ENCODE measurements around the gene CTNS.

CTNS gene

DNA sequence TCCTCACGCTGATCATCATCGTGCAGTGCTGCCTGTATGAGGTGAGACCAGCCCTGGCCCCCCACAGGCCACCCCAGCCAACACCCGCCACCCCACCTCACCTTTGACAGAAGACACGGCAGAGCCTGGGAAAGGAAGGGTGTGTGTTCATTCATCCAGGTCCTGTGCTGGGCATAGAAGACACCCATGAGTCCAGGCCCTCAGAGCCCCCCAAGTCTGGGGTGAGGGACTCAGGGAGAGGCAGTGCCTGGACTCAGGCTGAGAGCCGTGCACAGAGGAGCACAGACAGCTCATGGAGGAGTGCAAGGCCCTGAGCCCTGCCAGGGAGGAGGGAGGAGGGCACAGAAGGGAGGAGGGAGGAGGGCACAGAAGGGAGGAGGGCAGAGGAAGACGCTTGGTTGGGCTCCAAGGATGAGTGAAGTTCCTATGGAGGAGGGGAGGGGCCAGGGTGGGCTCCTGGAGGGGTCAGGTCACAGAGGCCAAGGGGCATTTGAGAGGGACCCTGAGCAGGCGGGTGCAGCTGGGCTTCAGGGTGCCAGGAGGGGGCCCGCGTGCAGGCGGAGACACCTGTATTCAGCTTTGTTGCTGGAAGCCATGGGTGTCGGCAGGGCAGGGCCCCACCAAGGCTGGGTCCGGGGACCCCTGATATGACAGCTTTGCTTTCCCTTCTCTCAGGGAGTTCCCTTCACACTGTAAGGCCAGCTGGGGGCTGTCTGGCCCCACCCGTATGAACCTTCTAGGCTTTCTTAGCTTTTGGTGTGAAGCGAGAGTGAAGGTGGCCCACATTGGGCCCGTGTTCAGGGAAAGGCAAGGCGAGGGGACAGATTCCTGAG, 20.4 kb downstream of the CTNS start:
- no peak overlapping the region for H3K4me3 ChIP-seq (ENCODE audit: low read length)
- no peak for DNase-seq (ENCODE audit: low read depth, low spot score)

DNA sequence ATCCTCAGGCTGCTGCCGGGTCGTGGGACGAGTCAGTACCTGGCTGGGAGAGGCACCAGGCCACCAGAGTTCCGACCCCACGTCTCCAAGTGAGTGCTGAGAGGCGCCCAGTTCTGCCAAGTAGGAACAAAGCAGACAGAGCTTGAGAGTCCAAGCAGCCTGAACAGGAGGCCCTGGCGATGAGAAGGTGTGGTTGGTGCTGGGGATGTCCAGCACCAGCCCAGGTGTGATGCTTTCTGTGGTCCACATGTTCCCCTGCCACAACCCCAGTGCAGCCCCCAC, 21.0 kb downstream of the CTNS start:
- no peak overlapping the region for H3K4me3 ChIP-seq (ENCODE audit: low read length)
- no peak for DNase-seq (ENCODE audit: low read depth, low spot score)

DNA sequence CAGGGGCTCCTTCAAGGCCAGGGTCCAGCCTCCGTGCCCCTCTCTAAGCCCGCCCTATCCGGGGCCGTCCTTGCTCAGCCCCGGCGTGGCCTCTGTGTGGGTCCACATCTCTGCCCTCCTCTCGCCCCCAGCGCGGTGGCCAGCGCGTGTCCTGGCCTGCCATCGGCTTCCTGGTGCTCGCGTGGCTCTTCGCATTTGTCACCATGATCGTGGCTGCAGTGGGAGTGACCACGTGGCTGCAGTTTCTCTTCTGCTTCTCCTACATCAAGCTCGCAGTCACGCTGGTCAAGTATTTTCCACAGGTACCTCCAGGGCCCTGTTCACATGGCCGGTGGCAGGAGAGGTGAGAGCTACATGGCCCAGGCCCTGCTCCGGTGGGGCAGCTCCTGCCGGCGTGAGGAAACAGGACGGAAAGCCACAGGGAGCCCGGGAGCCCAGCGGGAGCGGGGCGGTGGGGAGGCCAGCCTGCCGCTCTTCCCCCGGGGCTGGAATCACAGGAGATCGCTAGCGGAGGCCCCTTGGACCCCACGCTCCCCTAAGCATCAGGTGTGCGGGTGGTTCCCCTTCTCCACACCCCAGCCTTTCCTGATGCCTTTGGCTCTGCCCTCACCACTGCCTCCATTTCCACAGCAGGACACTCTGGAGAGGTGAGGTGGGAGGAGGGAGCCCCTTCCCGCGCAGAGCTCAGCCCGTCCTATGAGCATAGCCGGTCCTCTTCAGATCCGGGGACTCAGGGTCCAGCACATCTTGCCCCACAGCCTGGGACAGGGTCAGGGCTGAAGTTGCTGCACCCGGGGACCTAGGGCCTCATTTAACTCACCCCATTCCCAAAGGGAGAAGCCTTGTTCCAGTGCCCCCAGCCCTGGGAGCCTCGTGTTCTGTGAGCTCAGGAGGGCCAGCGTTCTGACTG, 21.6 kb downstream of the CTNS start:
- DNase-seq (ENCODE audit: low read depth, low spot score) = no peak

DNA sequence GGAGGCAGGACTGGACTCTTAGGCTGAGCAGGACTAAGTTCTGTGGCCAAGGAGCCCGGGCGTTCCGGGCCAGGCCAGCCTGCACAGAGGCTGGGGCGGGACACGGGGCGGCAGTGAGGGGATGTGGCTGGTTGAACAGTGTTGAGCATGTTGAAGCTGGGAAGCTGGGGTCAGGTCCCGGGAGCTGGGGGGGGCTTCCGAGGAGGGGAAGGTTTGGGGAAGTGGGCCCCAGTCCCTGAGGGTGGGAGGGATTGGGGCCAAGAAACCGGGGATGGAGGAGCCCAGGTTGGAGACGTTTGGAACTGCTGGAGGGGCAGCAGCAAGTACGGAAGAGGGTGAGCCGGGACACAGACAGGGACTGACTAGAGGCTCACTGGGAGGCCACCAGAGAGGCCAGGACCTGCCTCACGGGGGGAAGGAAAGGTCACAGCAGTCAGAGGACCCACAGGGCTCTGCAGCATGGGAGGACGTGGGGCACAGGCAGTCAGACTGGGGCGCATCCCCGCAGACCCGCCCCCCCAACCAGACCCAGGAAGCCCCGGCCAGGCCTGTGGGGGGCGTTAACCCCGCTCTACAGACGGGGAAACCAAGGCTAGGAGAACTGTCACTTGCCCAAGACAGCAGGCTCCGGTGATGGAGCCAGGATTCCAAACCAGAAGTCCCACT, 22.4 kb downstream of the CTNS start:
- DNase-seq (ENCODE audit: low read depth, low spot score) = no peak
- no peak overlapping the region for H3K4me3 ChIP-seq (ENCODE audit: low read length)

More for the DNA sequence above, 21.6 kb downstream of the CTNS start:
- no peak overlapping the region for H3K4me3 ChIP-seq (ENCODE audit: low read length)

DNA sequence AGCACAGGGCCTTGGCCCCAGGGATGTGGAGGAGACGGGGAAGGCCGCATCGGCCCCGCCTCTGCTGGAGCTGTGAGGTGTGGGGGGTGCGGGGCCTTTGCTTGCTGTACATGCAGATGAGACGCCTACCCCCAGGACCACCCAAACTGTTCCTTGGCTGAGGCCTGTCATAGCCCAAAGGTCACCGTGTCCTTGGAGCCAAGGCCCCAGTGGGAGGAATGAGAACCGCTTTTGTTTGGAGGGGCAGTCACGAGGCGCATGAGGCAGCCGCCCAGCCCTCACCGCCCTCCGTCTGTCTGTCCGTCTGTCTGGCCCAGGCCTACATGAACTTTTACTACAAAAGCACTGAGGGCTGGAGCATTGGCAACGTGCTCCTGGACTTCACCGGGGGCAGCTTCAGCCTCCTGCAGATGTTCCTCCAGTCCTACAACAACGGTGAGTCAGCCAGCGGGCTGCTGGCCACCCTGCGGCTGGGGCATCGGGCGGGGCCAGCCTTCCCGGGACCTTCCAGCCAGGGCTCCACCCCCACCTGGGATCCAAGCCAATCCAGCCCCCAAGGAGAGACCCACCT, 23.1 kb downstream of the CTNS start:
- no peak overlapping the region for H3K4me3 ChIP-seq (ENCODE audit: low read length)
- DNase-seq (ENCODE audit: low read depth, low spot score) = no peak

DNA sequence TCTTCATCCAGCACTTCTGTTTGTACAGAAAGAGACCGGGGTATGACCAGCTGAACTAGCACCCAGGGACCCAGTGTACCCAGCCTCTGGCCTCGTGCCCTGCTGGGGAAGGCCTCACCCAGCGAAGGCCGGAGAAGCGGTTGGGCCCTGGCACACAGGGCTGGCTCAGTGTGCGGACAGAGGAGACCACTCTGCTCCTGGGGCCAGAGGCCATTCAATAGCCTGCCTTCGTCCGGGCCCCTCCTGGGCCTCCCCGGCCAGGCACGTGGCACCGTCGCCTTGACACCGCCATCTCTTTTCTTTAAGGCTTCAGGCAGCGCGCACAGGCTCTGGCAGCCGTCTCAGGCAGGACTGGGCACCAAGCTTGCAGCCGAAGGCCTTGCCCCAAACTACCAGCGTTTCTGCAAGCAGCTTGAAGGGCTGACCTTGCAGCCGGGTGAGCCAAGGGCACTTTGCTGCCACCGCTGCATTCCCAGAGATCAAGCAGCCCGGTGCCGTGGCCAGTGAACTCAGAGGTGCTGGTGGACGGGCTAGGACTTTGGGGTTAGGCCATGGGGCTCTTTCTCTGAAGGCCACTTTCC, 23.8 kb downstream of the CTNS start:
- no peak overlapping the region for H3K4me3 ChIP-seq (ENCODE audit: low read length)

DNA sequence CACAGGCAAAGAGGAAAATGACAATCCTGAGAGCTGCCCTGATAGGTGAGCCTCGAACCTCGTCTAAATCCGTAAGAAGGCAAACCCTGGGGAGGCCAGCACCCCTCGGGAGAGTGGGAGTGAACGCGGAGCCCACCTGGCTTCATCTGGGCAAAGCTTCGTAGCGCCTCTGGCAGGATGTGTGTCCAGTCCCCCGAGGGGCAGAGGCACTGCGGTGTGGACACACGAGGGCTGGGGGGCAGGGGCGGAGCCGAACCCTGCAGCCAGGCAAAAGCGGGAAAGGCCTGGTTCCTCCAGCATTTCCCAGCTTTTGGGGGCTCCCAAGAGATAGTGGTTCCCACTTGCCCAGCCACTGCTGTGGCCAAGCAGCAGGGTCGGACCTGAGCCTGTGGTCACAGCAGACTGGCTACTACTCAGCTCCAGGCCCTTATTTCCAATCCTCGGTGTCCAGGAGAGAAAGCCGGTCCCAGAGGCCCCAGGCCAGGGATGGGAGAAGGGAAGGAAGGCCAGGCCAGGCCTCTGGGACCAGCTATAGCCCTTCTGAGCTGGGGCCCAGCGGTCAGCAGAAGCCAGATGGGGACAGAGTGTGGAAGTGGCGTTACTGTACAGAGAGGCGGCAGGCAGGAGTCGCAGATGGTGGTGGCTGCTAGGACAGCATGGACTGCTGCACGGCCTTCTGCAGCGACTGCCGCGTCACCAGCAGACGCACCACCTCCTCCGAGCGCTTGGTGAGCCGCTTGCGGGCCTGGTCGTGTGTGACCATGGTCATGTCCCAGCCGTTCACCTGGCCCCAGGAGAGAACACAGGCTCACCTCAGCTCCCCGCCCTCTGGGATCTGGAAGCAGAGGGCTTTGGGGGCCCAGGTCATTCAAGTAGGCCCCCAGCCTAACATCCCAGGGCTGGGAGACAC, 26.8 kb downstream of the CTNS start:
- H3K4me3 ChIP-seq (ENCODE audit: low read length) = no peak overlapping the region
- no peak for DNase-seq (ENCODE audit: low read depth, low spot score)

More for the DNA sequence above, 23.8 kb downstream of the CTNS start:
- no peak for DNase-seq (ENCODE audit: low read depth, low spot score)

DNA sequence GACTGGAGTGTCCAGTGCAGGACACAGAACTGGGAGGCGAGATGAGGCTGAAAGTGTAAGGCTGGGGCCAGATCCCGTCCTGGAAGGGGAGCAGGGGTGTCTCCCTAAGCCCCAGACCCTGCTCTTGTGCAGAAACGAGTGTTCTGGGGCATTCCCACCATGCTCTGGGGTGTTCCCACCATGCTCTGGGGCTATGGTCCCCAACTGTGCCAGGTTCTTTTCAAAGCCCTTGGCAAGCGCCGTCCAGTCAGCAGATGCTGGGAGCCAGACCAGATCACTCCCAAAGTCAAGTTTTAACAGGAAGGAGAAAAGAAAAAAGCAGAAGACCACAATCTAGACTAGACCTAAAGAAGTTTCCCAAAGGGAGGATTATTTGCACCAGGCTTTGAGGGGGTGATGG, 29.3 kb downstream of the CTNS start:
- no peak overlapping the region for H3K4me3 ChIP-seq (ENCODE audit: low read length)

DNA sequence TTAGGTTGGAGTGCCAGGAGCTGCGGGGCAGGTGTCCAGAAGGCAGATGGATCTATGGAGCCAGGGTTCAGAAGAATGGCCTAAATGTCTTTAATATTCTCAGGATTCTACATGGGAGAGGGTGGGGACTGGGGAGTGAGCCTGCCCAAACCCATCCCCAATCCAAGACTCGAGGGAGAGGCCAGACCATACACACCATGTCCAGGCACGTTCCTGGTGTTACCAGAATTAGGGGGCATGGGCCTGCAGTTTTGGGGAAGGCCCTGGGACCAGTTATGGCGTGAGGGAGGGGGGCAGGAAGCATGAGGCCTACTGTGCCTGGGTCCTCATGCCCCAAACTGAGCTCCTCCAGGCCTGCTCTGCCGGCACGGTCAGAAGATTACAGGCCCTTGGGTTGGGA, 30.0 kb downstream of the CTNS start:
- no peak for DNase-seq (ENCODE audit: low read depth, low spot score)
- H3K4me3 ChIP-seq (ENCODE audit: low read length) = no peak overlapping the region

More for the DNA sequence above, 29.3 kb downstream of the CTNS start:
- no peak for DNase-seq (ENCODE audit: low read depth, low spot score)

DNA sequence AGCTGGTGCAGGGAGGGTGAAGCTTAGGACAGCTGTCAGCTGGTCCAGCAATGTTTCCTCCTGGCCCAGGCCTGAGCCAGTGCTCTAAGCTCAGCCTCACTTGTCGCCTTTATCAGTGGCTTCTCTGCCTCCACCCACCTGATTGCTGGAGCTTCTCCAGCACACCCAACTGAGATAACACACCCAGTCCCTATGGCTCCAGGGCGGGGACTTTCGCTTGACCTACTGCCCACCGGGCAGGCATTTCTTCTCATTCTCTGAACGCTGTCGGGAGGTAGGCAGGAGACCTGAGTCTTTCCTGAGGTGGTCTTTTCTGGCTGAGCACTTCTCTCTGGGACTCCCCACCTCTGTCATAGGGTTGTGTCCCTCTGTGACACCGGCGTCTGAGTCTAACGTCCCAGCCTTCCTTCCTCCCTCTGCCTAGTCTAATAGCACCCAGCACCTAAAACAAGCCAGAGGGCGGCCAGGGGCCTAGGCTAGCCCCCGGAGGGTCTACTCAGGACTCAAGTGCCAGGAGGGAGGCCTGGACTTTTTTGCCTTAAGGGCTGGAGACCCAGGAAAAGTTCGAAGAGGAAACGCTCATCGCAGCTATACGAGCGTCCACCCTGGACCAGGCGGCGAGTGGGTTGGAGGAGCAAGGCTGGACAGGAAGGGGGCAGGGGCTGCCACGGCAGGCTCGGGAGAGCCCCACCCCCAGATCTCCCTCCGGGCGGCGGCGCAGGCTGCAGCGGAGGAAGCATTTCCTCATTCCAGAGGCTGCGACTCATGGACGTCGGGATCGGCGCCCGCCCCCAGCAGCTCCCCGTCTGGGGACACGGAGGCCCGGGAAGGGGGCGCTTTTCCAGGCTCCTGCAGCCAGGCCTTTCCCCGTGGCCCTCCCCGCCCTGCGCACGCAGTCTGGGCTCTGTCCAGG, 31.1 kb downstream of the CTNS start:
- peak overlapping the region; percentile 88 for H3K4me3 ChIP-seq (ENCODE audit: low read length)
- DNase-seq (ENCODE audit: low read depth, low spot score) = no peak

DNA sequence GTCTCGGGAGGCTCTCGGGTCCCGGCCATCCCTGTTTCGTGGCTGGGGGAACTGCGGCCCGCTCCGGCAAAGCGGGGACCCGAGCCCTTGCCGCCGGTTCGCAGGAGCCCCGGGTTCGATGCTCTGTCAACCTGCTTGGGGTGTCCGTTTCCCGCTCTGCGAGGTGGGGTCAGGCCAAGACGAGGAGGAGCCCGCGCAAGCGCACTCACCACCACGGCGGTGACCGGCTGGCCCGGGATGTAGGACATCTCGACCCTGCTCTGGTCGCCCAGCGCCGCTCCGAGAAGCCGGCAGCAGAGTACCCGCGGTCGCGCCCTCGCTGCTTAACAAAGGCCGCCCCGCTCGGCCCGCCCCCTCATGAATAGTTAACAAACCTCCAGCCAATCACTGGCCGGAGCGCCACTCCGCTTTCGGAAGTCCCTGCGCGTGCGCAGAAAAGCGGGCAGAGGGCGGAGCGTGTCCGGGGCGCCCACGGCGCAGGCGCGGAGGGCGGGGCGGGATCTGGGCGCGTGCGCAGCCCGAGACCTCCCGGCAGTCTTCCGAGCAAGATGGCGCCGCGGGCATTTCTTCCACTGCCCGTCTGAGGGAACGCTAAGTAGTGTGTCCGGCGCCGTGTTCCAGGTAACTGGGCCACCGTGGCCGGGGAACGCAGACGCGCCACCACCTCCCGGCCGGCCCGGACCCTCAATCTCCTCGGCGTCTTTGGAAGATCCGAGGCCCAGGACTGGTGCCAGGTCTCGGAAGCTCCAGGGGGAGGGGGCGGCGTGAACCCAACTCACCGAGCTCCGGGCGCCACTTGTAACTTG, 31.9 kb downstream of the CTNS start, which contains the start of the genes EMC6 and TAX1BP3:
TSS of gene EMC6 (plus strand) at position 534 of the 806 bp plus-strand sequence. CDS start 335 bp downstream, outside the sequence.
TSS of gene TAX1BP3 (minus strand) at position 300 of the 806 bp plus-strand sequence. CDS start at position 248, 52 bp downstream.
- peak; percentile 93 for DNase-seq (ENCODE audit: low read depth, low spot score)
- H3K4me3 ChIP-seq (ENCODE audit: low read length) = peak within 1 kb of the TSS; percentile 88

DNA sequence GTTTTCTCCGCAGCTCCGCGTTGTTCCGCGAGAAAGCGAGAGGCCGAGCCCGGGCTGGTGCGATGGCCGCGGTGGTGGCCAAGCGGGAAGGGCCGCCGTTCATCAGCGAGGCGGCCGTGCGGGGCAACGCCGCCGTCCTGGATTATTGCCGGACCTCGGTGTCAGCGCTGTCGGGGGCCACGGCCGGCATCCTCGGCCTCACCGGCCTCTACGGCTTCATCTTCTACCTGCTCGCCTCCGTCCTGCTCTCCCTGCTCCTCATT, 32.5 kb downstream of the CTNS start:
- peak overlapping the region; percentile 88 for H3K4me3 ChIP-seq (ENCODE audit: low read length)
- DNase-seq (ENCODE audit: low read depth, low spot score) = no peak

DNA sequence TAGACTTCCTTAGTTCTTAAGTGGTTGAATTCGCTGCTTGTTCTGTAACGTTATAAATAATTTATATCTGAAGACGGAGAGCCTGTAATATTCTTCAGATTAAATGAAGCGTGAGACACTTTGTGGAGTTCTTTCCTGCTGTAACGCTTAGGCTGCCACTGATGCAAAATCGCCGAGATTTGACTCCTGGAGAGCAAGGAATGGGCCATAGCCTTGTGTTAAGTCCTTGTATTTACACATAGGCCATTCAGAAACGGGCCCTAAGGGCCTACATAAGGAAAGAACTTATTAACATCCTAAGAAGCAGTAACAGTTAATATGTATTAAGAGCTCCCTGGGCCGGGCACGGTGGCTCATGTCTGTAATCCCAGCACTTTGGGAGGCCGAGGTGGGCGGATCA, 33.0 kb downstream of the CTNS start:
- no peak for DNase-seq (ENCODE audit: low read depth, low spot score)
- peak overlapping the region; percentile 88 for H3K4me3 ChIP-seq (ENCODE audit: low read length)

DNA sequence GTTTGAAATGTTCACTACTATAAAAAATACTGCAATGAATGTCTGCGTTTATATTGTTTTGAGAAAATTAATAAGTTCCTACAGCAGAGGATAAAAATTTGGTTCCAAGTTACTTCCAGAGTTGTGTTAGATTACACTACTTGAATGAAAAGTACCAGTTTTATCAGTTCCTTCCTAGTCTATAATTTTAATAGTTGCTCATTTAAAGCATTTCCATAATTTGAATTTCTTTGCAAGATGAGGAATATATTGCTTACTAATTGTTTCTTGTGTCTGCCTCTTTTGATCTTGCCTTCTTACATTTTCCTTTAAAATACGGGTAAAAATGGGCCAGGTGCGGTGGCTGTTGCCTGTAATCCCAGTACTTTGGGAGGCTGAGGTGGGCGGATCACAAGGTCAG, 36.0 kb downstream of the CTNS start:
- DNase-seq (ENCODE audit: low read depth, low spot score) = no peak
- H3K4me3 ChIP-seq (ENCODE audit: low read length) = no peak overlapping the region

DNA sequence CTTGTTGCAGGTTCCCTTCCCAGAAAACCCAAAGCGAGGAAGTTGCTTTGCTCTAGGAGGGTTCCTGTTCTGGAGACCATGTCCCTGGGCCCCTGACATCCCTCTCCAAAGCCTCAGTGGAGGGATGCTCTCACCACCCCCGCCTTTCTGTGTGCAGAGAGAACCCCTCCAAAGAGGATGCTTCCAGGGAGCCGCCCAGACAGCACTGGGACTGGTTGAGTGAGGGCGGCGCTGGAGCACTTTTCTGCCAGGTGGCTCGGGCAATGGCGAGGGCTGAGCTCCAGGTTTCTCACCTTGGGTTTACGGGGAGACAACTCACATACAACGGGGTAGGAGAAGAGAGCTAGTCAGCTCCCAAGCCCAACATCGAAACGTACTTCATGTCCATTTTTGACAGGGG, 39.3 kb downstream of the CTNS start:
- H3K4me3 ChIP-seq (ENCODE audit: low read length) = no peak overlapping the region
- DNase-seq (ENCODE audit: low read depth, low spot score) = no peak

DNA sequence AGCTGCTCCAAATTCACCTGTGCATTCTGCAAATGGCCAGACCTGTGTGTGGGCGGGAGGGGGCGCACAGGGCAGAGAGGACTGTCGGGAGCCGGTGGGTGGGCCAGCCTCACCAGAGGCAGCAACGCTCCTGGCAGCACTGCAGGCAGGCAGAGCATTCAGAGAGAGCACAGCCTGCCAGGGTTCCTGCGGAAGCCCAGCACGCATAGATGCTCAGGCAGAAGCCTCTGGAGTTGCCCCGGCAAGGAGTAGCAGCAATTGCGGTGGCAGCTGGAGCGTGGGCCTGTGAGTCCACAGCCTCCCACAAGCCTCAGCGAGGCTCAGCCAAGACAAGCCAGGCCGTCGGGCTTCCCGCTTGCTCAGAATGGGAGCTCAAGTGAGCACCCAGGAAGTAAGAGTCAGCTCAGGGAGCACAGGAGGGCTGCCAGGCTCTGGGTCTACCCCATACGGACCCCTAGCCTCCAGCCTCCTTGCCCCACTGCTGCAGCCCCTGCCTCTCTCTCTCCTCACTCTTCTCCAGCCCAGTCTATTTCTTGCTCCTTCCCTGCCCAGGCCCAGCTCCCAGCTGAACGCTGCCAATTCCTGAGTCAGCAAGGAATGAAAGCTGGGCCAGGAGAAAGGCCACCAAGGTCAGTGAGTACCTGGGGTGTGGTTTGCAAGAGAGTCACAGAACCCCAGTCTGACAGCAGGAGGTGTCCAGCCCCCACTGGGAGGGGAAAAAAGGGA, 41.7 kb downstream of the CTNS start:
- H3K4me3 ChIP-seq (ENCODE audit: low read length) = no peak overlapping the region
- DNase-seq (ENCODE audit: low read depth, low spot score) = no peak

All from Jurkat, Clone E6-1 (cell line).